HG02943 (cell line): ENCODE results near the gene GUCA1A.

ENCODE experiments used
- ATAC-seq: cut with Tn5 transposase; IDR thresholded peaks from one replicate; pipeline ENCODE4 v1.9.1; 2021; ENCODE audit warnings: mild to moderate bottlenecking, low read depth, moderate library complexity; ENCODE audit not compliant: unreplicated experiment

Gene GUCA1A

GRCh38 chr6:42173101-42173500 lies at the start of gene GUCA1A:
Gene GUCA1A, plus strand, starts transcription at chr6:42173364. Its CDS starts 250 bp downstream, at chr6:42173614.
- no peak for ATAC-seq

DNA sequence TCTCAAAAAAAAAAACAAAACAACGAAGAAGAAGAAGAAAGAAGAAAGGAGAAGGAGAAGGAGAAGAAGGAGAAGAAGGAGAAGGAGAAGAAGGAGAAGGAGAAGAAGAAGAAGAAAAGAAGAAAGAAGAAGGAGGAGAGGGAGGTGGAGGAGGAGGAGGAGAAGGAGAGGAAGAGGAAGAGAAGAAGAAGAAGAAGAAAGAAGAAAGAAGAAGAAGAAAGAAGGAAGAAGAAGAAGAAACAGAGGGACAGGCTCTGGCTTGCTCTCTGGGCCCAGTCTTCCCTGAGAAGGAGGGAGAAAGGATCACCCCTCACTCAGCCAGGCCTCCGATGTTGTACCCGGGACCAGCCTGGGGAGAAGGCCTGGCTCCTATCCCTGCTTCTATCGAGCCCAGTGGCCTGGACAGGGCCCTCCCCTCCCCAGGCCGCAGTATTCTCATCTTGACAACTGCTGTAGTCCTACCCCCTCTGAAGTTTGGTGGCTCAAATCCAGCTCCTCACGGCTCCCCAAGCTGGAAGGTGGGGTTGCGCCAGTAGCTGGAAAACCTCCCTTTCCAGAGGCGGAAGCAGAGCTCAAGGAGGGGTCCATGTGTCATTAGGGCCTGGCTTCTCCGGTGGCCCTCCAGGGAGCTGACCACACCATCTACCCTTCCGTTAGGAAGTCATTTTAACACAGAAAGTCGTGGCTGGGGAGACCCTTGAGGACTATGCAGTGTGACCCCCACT lies 49.6 kb upstream of the GUCA1A start:
- ATAC-seq = no peak

GRCh38 chr6:42124223-42124836 lies 48.8 kb upstream of the GUCA1A start:
- no peak for ATAC-seq

- ATAC-seq = no peak
Observed at GRCh38 chr6:42125231-42125630, 47.9 kb upstream of the GUCA1A start.

DNA sequence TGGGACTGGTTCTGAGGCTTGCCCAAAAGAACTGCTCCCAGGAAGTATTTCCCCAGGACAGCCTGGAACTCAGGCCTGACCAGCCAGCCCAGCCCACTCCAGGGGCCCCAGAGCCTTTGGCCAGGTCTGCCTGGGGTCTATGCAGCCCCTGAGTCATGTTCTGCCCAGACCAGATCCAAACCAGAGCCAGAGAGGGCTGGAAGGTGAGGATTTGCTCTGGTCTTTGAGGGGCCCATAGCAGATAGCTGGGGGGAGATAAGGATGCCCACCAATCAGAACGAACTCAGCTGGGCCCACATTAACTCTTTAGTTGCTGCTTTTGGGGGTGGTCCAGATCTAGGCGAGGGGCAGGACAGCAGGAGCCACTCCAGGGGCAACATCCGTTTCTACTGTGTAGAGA lies 47.5 kb upstream of the GUCA1A start:
- ATAC-seq = no peak

DNA sequence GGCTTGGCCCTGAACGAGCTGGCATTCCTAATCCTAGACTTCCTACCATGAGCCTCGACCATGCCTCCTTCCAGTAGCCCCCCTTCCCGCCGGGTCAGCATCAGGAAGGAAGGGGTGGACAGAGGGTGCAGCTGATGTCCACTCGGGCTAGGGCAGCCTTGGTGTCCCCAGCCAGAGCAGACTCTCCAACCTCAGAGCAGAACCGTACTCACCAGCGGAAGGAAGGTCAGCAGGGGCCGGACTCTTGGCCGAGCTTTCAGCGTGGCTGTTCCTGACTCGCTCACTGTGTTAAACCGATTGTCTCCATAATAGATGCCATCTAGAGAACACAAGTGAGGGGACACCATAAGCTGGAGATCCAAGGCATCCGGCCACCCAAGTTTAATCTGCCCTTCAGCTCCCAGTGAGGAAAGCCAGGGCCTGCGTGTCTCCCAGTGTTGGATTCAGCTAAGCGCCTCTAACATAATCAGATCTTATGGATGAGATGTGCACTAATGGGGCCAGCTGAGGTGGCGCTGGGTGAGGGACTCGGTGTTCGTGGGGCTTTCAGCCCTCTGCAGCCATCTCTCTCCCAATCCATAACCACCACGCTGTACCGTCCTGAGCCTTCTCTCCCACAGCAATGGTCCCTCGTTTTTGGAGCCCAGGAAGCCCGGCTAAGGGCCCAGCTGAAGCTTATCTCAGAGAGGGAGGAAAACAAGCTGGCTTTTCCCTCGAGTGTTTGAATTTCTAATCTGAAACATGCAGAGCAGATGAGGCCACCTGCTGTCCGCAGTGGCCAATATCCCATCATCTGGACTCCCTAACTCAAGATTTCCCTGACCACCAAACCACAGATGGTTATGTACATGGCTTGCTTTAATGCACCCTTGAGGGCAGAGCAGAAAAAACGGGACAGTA lies 44.5 kb upstream of the GUCA1A start:
- ATAC-seq = no peak

GRCh38 chr6:42129360-42129676 lies 43.8 kb upstream of the GUCA1A start:
- ATAC-seq = no peak

GRCh38 chr6:42131531-42131930 lies 41.6 kb upstream of the GUCA1A start:
- ATAC-seq = no peak

GRCh38 chr6:42133926-42134325 lies 39.2 kb upstream of the GUCA1A start:
- no peak for ATAC-seq

- ATAC-seq = no peak
Observed at GRCh38 chr6:42135161-42135560, 38.0 kb upstream of the GUCA1A start.

GRCh38 chr6:42135722-42136121 lies 37.4 kb upstream of the GUCA1A start:
- ATAC-seq = no peak

DNA sequence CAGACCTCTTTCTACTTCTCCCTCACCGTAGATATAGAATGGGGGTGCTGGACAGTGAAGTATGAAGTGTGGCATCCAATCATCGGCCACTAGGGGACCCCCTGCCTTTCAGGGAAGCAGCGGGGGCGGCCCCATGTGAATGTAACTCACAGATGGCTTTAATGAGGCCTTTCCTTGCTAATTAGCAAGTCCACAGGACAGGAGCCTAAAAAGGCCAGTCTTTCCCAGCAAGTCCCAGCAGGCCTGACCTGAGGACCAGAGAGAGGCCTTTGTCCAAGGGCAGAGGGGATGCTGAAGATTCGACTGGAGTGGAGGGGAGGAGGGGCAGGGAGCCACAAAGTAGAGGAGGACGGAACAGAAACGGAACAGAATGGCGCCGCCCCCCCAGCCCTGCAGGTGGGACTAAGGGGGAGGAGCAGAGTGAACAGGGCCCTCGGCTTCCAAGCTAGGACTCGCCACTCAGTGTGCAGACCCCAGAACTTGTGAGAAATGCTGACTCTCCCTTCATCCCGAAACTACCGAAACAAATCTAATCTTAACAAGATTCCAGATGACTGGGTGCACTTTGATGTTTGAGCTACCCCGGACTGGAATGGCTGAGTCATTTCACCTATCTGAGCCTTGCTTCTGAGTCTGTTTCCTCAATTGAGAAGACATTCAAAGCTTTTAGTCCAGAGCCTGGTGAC lies 36.5 kb upstream of the GUCA1A start:
- ATAC-seq = no peak

DNA sequence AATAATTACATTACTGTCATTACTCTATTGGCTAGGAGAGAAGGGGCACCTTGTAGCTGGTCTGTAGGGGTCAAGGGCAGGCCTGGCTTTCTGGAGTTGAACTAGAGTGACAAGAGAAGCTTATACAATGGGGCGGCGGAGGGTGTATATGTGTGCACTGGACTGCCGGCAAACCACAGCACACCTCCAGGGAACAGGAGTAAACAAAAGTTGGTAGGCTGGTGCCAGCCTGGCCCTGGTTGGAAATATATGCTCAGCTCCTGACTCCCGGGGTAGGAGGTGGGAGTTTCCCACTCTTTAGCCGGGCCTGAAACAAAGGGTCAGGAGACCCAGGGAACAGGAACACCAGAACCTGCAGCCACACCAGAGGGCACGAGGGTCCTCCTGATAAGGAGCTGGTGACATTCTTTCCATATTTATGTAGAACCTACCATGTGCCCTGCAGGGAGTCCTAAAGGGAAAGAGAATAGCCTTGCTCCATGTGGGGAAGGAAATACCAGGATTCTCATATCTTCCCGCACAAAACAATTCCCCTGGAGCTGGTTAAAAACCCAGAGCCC lies 35.9 kb upstream of the GUCA1A start:
- ATAC-seq = no peak

DNA sequence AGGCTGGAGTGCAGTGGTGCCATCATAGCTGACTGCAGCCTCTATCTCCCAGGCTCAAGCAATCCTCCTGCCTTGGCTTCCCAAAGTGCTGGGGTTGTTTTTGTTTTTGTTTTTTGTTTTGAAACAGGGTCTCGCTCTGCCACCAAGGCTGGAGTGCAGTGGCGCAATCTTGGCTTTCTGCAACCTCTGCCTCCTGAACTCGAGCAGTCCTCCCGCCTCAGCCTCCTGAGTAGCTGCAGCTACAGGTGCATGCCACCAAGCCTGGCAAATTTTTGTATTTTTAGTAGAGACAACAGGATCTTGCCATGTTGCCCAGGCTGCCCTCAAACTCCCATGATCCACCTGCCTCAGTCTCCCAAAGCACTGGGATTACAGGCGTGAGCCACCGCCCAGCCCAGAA lies 35.0 kb upstream of the GUCA1A start:
- no peak for ATAC-seq

GRCh38 chr6:42138630-42139619 lies 34.2 kb upstream of the GUCA1A start:
- no peak for ATAC-seq

DNA sequence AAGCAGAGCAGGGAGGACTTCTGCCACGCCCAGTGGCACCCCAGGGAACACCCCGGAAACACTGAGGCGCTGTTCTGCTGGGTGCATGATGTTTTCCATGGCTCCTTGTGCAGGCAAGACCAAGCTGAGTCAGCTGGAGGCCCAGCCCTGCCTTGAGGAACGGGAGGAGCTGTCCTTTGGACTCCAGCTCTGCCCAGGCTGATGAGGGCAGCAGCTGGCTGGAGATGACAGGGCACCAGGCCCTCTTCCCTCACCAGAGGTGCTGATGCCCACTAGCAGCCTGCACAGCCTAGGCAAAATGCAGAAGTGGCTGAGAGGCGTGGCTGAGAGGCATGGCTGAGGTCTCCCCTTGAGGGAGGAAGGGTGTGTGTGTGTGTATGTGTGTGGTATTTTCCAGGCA lies 33.1 kb upstream of the GUCA1A start:
- no peak for ATAC-seq

DNA sequence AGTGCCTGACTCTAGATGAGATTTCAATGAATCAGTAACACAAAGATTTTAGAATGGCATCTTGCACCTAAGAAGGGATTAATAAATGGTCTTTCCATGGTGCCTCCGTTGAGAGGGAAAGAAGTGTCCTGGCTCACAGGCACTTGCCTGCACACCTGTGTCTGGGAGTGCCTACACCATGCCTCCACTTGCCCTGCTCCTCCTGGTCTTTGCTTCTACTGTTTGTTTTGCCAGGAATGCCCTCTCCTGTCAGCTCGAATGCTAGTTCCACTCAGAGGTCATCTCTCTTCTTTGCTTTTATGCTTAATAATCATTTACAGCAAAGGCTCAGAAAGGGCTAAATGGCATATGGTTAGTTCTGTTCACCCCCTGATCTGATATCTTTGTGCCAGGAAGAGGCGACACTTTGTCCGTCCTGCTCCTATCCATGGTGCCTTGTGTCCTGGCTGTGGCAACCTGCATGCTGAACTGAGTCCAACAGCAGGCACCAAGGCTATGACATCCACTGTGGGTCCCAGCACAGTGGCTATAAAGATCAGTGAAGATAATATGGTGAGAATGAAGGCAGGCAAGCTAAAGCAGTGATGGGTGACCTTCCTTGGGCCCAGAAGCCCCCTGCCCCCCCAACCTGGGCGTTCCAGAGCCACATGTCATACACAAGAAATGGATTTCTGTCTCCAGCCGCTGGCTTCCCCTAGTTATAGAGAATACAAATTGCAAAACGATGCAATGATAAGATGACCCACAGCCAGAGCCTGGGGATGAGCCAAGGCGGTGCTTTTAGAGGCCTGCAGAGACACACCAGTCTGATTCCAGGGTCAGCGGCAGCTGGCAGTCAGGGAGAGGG lies 32.2 kb upstream of the GUCA1A start:
- no peak for ATAC-seq

- no peak for ATAC-seq
Observed at GRCh38 chr6:42141603-42142117, 31.5 kb upstream of the GUCA1A start.
